ENCODE results near the gene NDUFS8. TPM values are rescaled to one million over a fixed set of nuclear protein-coding genes. Genes with fewer than 3 reads are reported as not detected.
A peak's percentile ranks its signal among the peaks of the same experiment; 100 is the strongest.
"Not testable (repeated sequence)": the region's sequence is repeated elsewhere in the genome, so short reads cannot be mapped to it uniquely, and the experiment has no call there.

The NDUFS8 gene
- 63.9 TPM for total RNA-seq

DNA sequence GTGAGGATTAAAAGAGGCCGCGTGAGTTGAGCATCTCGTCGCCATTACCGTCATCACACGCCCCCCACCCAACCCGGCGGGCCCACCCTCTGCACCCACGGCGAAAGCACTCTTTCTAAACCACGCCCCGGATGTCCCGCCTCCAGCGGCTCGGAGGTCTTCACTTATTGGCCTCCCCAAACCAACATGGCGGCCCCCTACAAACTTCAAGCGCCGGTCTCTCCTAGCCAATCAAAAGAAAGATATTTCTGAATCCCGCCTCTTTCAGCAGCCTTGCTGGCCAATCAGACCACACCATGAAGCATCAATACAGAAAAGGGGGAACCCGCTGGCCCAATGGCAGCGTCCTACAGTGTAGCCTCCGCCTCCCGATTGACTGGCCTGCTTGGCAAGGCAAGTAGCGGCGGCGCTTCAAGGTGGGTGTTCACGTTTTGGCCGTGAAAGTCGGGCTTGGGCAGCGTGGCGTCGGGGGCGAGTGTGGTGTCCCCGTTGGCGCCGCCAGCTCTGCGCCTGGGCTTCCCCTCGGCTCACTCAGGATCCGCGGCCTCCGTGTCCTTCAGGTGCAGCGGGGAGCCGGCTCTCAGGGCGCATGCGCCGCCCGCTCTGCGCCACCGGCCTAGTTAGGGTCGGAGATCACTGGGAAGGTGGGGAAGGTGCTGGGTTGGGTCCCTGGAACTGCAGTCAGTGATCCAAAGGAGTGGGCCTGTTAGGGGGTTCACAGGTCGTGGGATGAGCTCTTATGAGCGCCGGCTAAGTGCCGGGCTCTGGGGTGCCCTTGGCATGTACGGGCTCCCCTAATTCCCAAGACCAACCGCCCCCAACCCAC is at the start of gene NDUFS8:
TSS of gene NDUFS8 (plus strand) at position 364 of the 826 bp plus-strand sequence. CDS start 1,471 bp downstream, outside the sequence.
- intact Hi-C loops (cut with DNase I) = loop anchor here (10.0 kb wide), 1 partner anchor 94 kb away; the partner anchor contains the start of gene CHKA
- DNase-seq (ENCODE audit: low spot score) (peak; percentile 98), ATAC-seq (peak; percentile 98)

DNA sequence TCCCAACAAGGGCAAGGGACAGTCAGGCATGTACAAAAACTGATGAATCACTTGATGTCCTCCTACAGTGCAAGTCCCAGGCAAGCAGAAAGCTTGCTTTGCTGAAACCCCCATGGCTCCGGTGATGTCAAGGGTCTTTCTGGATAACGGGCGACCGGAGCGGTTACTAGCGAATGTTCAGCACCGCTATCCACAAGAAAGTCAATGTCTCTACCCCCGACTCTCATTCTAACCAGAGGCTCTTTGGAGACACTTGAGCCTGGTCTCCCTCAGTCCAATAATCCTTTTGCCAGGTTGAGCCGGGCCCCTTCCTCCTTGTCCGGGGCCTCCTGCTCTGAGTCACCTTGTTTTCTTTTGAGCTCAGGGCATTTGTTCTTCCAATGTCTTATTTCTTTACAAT is 49.3 kb upstream of the NDUFS8 start:
- intact Hi-C loops (cut with DNase I); DNase-seq (ENCODE audit: low spot score); ATAC-seq: not testable (repeated sequence)

DNA sequence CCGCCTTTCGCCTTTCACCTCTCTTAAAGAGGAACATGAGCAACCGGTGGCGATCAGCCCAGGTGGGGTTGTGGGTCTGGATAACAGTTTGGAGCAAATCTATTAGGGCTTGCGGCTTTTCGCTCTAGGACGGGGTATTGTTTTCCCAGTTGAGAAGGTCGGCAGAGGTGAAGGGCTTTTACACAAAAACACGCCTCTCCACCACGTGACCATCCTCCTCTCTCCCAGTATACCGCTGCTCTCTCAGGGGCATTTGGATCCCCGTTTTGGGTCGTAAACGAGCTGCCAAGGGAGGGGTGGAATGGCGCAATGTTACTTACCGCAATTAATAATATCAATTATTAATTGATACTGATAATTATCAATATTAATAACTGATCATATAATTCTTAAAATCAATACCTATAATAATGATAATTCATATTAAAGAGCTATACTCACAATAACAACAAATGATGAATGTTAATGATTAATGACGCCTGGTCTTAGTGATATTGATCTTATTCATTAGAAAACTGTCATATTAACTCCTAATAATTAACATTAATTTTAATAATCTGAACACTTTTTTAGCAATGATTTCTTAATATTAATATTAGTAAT is 48.1 kb upstream of the NDUFS8 start:
- intact Hi-C loops (cut with DNase I); ATAC-seq; DNase-seq (ENCODE audit: low spot score): not testable (repeated sequence)

DNA sequence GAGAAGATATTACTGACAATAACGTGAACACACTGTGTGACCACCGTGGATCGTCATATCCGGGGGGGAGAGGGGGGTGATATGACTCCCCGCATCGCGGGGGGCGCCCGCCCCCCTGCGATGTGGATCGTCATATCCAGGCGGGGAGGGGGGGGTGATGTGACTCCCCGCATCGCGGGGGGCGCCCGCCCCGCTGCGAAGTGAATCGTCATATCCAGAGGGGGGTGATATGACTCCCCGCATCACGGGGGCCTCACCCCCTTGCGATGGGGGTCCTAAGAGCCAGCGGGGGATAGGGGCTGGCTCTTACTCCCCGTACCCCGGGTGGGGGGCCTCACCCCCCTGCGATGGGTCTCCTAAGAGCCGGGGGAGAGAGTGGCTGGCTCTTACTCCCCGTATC is 46.5 kb upstream of the NDUFS8 start:
- no peak for ATAC-seq
- intact Hi-C loops (cut with DNase I) = no loop called here
- no peak for DNase-seq (ENCODE audit: low spot score)

DNA sequence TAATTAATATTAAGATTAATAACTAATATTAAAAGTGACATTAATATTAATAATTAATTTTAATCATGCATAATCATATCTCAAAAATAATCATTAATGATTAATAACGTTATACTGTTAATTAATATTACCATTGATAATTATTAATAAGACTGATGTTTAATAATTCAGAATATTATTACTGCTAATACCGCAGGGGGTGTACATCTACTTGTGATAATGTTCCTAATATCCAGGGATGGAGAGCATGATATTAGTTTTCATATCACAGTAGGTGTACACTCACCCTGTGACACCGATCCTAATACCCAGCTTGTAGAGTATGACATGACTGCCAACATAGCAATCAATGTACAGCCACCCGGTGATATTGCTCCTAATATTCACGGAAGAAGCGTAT is 45.2 kb upstream of the NDUFS8 start:
- intact Hi-C loops (cut with DNase I); ATAC-seq; DNase-seq (ENCODE audit: low spot score): not testable (repeated sequence)

DNA sequence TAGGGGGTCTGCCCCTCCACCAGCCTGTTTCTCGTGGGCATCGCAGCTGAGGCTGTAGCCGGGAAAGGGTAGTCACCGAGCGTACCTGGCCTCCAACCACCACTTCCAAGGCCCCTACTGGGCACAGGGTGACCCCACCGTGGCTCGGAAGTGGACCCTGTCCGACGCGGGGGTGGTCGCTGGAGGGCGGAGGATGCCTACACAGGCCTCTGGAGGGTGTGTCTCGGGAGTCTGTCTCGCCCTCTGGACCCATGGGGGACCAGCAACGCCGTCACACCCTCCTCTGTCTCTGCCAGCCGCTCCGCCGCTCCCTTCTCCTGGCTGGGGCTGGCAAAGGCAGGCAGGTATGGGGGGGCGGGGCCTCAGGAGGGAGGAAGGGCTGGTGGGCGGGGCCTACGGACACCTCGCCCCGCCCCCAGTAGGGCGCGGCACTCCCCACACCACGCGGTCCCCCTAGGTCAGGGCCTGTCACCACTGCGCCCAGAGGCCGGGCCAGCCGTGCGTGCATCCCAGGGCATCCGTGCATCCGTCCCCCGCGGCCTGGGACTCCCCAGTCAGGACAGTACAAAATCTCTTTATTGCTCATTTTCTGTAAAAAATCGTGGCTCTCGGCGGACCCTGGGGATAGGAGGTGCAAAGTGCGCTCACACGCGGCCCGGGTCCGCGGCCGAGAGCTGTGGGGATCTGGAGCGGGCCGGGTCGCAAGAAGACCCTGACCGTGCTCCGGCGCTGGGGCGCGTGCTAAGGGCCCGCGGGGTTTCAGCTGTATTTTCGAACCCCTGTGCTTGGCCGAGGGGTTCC is 39.7 kb upstream of the NDUFS8 start:
- ATAC-seq; DNase-seq (ENCODE audit: low spot score); intact Hi-C loops (cut with DNase I): not testable (repeated sequence)

DNA sequence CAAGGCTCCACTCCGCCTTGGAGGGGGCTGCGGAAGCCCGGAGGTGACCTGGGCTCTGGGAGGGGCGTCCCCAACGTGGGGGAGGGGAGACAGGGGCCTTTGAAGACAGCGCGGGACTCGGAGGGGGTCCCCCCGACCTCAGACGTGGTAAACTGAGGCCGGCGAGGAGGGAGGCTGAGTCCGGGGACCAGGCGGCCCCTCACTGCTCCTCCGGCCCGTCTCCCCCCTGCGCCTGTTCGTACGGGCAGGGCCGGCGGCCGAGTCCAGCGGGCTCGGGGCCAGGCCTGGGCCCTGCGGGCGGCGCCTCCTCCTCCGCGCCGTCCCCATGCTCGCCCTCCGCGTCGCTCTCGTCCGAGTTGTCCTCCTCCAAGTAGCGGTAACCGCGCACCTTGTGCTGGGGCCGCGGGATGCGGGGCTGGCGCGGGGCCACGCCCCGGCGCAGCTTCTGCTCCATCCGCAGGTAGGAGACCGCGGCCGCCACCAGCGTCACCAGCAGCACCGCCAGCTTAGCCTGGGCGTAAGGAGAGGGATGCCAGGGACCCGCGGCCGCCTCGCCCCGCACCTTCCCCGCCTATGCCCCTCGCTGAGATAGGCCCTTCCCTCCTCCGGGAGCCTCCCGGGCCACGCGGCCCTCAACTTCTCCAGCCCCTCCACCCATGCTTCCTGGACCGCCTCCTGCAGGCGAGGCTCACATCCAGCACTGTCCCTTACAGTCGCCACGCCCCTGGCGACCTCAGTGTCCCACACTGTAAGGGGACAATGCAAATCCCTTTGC is 38.9 kb upstream of the NDUFS8 start:
- intact Hi-C loops (cut with DNase I); ATAC-seq; DNase-seq (ENCODE audit: low spot score): not testable (repeated sequence)

DNA sequence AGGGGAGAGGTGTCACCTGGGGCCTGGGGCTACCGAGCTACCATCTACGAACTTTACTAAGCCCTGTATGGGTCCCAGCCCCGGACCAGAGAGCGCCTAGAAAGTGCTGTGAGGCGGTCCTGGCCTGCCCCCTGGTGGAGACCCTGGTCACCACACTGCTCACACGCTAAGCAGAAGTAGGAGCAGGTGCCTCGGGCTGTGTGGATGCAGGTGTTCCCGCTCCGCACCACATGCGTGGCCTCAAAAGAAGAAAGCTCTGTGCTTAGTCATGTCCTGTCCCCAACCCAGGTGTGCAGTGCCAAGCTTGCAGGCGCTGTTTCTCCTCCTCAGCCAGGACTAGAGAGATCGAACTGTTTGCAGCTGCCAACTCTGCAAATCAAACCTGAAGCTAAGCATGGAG is 36.7 kb upstream of the NDUFS8 start:
- DNase-seq (ENCODE audit: low spot score); intact Hi-C loops (cut with DNase I): not testable (repeated sequence)

DNA sequence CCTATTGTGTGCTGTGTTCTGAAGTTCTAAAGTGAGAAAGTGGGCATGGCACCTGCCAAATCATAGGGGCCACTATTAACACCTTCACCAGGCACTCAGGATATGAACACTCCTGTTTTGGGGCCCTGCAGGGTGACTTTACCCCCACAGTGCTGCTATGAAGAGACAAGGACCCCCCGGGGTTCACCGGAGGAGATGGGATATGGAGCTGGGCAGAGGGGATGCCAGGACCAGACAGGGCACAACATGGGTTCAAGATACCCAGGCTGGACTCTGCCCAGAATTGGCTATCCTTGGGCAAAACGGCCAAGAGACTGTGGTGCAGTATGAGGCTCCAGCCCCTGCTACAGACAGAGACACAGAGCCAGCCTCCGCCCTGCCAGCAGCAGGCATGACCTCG is 36.1 kb upstream of the NDUFS8 start:
- ATAC-seq; intact Hi-C loops (cut with DNase I); DNase-seq (ENCODE audit: low spot score): not testable (repeated sequence)

More for the DNA sequence above, 36.7 kb upstream of the NDUFS8 start:
- ATAC-seq = not testable (repeated sequence)

DNA sequence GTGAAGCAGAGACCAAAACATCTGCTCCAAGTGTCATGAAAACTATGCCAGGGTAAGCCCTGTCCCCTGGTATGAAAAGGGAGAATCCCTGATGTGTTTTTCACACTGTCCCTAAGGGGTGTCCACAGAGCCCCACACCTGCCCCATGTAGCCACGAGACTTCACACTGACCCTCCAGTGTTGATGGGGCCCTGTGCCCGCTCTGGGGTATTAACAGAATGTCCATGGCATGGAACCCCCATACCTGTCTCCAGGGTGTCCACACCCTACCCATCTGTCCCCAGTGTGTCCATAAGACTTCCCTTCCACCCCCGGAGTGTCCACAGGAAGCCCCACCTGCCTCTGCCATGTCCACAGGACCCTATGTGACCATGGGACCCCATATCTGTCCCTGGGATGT is 35.4 kb upstream of the NDUFS8 start:
- DNase-seq (ENCODE audit: low spot score); intact Hi-C loops (cut with DNase I); ATAC-seq: not testable (repeated sequence)

DNA sequence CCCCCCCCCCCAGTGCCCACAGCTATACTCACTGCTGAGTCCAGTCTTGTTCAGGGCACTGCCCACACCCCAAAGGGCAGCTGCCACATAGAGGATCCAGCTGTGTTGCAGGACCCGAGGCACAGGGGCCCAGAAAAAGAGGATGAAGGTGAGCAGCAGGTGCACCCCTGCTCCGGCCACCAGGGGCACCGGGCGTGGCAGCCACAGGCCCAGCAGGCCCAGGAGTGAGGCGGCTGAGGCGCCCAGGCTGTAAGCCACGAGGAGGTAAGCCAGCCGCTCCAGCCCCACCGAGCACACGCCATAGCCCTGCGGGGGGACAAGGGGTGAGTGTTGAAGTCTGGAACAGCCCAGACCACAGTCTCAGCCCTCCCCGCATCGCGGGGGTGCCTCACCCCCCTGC is 34.9 kb upstream of the NDUFS8 start:
- intact Hi-C loops (cut with DNase I); ATAC-seq; DNase-seq (ENCODE audit: low spot score): not testable (repeated sequence)

DNA sequence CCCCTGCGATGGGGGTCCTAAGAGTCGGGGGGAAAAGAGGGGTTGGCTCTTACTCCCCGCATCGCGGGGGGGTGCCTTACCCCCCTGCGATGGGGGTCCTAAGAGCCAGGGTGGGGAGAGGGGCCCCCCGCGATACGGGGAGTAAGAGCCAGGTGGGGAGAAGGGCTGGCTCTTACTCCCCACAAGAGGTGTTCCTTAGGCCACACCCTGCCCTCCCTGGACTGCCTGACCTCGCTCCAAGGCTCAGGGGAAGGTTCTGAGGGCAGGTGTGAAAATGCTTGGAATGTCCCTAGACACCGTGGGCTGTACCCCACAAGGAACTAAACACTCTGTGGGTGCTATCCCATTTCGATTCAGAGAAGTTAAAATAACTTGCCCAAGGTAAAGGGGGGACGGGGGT is 34.4 kb upstream of the NDUFS8 start:
- intact Hi-C loops (cut with DNase I) = no loop called here
- ATAC-seq = no peak
- DNase-seq (ENCODE audit: low spot score) = no peak

DNA sequence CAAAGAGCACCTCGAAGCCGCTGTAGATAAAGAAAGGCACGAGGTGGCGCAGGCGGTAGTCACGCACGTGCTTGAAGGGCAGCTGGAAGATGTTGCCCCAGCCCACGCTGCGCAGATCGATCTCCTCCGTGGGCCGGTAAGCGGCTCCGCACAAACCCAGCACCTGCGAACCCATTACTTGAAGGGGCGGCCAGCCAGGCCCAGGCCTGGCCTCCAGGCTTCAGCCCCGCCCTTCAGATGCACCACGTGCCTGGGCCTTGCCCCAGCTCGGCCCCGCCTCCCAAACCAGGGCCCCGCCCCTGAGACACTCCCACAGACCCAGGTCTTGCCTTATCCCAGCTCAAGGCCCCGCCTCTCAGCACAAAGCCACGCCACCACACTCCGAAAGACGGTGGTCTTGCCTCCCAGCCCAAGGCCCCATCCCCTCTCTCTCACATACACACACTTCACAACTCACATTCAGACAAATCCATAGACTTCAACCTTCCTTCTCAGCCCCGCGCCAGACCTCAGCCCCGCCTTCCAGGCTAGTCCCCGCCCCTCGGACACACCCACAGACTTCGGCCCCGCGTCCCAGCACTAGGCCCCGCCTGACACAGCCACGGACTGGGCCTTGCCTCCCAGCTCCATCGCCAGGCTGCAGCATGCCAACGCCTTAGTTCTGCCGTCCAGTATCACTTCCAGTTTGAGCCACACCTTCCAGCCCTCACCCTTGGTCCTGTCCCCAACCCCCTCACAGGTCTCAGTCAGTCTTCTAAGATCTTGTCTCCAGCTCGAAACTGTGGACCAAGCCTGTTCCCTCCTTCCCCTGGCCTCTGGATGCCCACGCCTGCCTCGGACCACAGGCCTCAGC is 33.6 kb upstream of the NDUFS8 start:
- DNase-seq (ENCODE audit: low spot score) (peak; percentile 93), ATAC-seq (peak; percentile 97)
- intact Hi-C loops (cut with DNase I) = no loop called here

DNA sequence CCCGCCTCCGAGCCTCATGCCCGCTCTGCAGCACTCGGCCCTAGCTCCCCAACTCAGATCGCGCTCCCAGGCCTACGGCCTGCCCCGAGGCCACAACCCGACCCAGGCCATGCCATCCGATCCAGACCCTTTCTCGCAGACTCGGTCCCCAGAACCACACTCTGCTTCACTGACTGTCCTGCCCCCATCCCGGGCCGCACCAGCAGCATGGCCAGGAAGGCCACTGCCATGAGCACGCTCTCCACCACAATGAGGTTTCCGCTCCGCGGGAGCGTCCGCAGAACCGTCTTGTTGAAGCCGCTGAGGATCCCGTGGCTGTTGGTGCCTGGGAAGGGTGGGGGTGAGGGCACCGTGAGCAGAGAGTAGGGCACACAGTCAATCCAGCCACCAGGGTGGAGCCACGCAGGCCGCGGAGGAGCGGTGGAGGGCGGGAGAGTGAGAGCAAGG is 33.0 kb upstream of the NDUFS8 start:
- DNase-seq (ENCODE audit: low spot score) (no peak), ATAC-seq (peak; percentile 2)
- intact Hi-C loops (cut with DNase I) = no loop called here

DNA sequence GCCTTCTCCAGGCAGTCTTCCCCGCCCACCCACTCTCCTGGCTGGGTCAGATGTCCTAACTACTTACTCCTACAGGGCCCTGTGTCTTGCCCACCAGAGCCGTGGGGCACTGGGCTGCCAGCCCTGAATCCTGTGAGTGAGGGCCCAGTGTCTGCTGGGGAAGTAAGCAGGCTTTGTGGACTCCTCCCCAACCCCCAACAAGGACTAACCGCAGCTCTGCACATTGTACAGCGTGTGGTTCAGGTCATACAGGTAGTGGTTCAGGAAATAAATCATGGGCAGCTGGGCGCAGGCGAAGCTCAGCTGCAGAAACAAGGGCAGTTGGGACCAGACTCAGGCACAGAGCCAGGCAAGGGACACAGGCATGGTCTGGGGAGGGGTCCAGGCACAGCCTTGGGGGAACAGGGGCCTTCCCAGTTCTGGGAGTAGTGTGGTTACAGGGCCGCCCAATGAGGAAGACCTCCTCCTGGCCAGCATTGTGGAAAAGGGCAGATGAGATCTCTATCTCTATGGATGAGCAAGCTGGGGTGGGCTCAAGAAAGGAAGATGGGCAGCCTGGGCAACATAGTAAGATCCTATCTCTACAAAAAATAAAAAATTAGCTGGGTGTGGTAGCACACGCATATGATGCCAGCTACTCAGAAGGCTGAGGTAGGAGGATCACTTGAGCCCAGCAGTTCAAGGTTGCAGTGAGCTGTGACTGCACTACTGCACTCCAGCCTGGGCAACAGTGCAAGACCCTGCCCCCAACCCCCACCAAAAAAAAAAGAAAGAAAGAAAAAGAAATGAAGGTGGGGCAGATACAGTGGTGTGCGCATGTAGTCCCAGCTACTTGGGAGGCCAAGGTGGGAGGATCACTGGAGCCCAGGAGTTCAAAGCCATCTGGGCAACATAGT is 32.1 kb upstream of the NDUFS8 start:
- intact Hi-C loops (cut with DNase I) = no loop called here
- DNase-seq (ENCODE audit: low spot score) (no peak), ATAC-seq (no peak)

DNA sequence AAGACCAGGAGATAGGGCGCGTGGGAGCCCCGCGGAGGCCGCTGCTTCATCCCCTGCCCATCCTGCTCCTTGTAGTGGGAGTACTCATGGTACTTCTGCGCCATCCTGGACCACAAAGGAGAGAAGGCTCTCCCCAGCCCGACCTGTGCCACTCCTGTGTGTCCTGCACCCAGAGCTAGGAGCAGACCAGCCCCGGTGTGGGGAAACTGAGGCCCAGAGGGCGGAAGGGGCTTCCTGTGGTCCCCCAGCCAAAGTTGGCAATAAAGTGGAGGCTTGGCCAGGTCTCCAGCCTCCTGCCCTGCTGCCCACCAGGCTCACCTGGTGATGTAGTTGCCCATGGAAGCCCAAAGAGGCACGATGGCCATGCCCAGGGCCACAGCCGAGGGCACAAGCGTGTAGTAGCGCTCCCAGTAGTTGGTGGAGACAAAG is 31.3 kb upstream of the NDUFS8 start:
- intact Hi-C loops (cut with DNase I) = no loop called here
- ATAC-seq (no peak), DNase-seq (ENCODE audit: low spot score) (no peak)

DNA sequence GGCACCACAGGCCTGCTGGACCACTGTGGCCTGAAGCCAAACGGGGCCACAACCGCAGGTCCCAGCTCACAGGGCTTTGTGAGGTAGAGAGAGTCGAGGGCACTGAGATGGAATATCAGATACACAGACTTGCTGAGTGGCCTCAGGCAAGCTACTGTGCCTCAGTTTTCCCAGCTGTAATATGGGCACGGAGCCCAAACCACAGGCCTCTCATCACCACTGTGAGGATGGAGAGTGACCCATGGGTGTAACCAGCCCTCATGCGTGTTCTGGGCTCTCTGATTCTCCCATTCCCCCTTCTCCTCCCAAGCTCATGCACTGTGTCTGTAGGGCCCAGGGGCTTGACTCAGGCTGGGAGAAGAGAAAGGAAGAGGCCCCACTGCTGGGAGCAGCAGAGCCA is 30.8 kb upstream of the NDUFS8 start:
- intact Hi-C loops (cut with DNase I) = no loop called here
- ATAC-seq (no peak), DNase-seq (ENCODE audit: low spot score) (no peak)
